GM23248 (cell line): ENCODE results near the gene C13orf42.

Source experiments
- EZH2 ChIP-seq: fragments of 200-600 bp; sonication (generic); IDR thresholded peaks from 2 replicates; pipeline ENCODE4 v1.6.1; 2018; ENCODE audit warnings: antibody characterized with exemption, mild to moderate bottlenecking; ENCODE audit not compliant: insufficient read depth, poor library complexity, severe bottlenecking
- EZH2phosphoT487 ChIP-seq: fragments of 200-600 bp; sonication (generic); IDR thresholded peaks from 2 replicates; pipeline ENCODE4 v1.6.1; 2018; ENCODE audit warnings: antibody characterized with exemption, moderate library complexity, mild to moderate bottlenecking, low read depth; ENCODE audit not compliant: insufficient read depth

DNA sequence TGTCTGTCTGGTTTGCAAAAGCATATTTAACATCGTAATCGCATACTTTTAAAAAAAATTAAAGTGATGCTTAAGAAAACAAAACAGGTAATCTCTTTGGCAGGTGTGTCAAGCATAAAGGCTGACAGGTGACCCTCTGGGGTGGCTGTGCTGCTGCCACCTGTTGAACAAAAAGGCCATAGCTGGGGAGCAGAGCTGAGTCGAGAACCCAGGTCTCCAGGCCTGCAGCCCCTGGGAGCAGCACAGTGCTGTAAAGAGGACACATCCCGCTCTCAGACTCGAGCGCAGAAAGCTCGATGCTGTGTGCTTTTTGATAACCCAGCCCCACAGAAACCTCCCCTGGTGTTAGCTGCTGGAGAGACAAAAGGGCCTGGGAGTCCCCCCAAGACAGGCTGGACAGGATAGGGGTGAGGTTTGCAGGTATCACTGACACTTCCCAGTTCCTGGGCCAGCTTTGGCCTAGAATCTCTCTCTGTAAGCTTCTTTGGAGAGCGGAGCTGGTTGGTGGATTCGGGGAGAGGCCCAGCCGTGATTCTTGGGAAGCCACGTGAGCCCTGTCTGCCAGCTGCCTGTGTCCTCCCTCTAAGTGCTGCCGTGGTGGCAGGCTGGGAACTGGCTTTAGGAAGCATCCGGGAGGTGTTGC is 66.9 kb downstream of the C13orf42 start:
- TF ChIP-seq EZH2: no peak
- no peak for TF ChIP-seq EZH2phosphoT487
